Activated CD4-positive, alpha-beta T cell treated with anti-CD3 and anti-CD28 coated beads, Interleukin-10, Interleukin-2, amounts not matched to agents 100 ng/mL and 50 ng/mL, durations not matched to agents 16 hours and 8 hours (primary cell): ENCODE measurements around the gene GNS.
A peak's percentile ranks its signal among the peaks of the same experiment; 100 is the strongest.

Experiments used
- DNase-seq: peaks from one replicate; pipeline ENCODE4 v3.0.0-alpha.2; 2020

GNS gene

GRCh38 chr12:64735442-64735841 is 23.8 kb downstream of the GNS start:
- no peak for DNase-seq

GRCh38 chr12:64733857-64734256 is 25.3 kb downstream of the GNS start:
- no peak for DNase-seq

GRCh38 chr12:64731683-64732082 is 27.5 kb downstream of the GNS start:
- no peak for DNase-seq

- no peak for DNase-seq
These were observed 28.6 kb downstream of the GNS start for GRCh38 chr12:64730588-64730969.

- no peak for DNase-seq
These were observed 29.2 kb downstream of the GNS start for GRCh38 chr12:64729909-64730587.

GRCh38 chr12:64724201-64724745 is 34.9 kb downstream of the GNS start:
- no peak for DNase-seq

- DNase-seq = no peak
These were observed 35.6 kb downstream of the GNS start for GRCh38 chr12:64723630-64724029.

- no peak for DNase-seq
These were observed 36.4 kb downstream of the GNS start for GRCh38 chr12:64722835-64723234.

GRCh38 chr12:64720884-64721283 is 38.3 kb downstream of the GNS start:
- DNase-seq = no peak

- no peak for DNase-seq
These were observed 40.6 kb downstream of the GNS start for GRCh38 chr12:64718649-64719048.

GRCh38 chr12:64716839-64717455 is 42.3 kb downstream of the GNS start:
- DNase-seq = no peak

- DNase-seq = no peak
These were observed 42.8 kb downstream of the GNS start for GRCh38 chr12:64716371-64716770.

GRCh38 chr12:64714551-64714968 is 44.6 kb downstream of the GNS start:
- peak; percentile 47 for DNase-seq

- no peak for DNase-seq
These were observed 45.8 kb downstream of the GNS start for GRCh38 chr12:64713376-64713775.

- DNase-seq = no peak
These were observed 49.8 kb downstream of the GNS start for GRCh38 chr12:64709429-64709828.

- DNase-seq = no peak
These were observed 51.3 kb downstream of the GNS start for GRCh38 chr12:64707926-64708325.

GRCh38 chr12:64707362-64707761 is 51.8 kb downstream of the GNS start:
- DNase-seq = no peak

GRCh38 chr12:64706857-64707256 is 52.3 kb downstream of the GNS start:
- no peak for DNase-seq

- no peak for DNase-seq
These were observed 52.9 kb downstream of the GNS start for GRCh38 chr12:64706306-64706705.

- no peak for DNase-seq
These were observed 57.9 kb downstream of the GNS start for GRCh38 chr12:64701283-64701682.

- DNase-seq = no peak
These were observed 58.7 kb downstream of the GNS start for GRCh38 chr12:64700532-64700931.

GRCh38 chr12:64699504-64700115 is 59.6 kb downstream of the GNS start:
- DNase-seq = no peak

- no peak for DNase-seq
These were observed 63.0 kb downstream of the GNS start for GRCh38 chr12:64696080-64696741.

GRCh38 chr12:64695550-64695949 is 63.7 kb downstream of the GNS start:
- no peak for DNase-seq
